ENCODE data around the gene MRPL27. TPM values are rescaled to one million over a fixed set of nuclear protein-coding genes. Genes with fewer than 3 reads are reported as not detected.

MRPL27 gene
- total RNA-seq, 1 donor from 2014 or later = 92.5 TPM

DNA sequence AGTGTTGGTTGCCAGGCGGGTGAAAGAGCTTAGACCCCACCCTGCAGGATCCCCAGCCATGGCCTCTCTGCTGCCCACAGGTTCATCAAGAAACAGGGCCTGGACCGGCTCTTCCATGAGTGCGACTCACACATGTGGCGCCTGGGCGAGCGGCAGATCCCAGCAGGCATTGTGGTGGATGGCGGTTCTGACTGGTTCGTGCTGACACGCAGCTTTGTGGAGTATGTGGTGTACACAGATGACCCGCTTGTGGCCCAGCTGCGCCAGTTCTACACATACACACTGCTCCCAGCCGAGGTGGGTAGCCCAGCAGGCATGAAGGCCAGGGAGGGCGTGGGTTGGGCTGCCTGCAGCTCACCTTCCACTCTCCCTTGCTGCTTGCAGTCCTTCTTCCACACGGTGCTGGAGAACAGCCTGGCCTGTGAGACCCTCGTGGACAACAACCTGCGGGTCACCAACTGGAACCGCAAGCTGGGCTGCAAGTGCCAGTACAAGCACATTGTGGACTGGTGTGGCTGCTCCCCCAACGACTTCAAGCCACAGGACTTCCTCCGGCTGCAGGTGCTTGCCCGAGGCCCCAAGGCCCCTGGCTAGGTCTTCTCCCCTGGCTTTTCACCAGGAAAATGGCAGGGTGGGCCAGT lies 17.2 kb downstream of the MRPL27 start:
- Histone ChIP-seq H3K4me3 (ENCODE audit: low read depth, low read length) (no peak overlapping the region), H3K36me3 (ENCODE audit: control insufficient read depth, insufficient read depth, low read length) (no peaks in the 10 kb centered on the region), H3K27me3 (ENCODE audit: control insufficient read depth, insufficient read depth, low read length) (no peaks in the 10 kb centered on the region)
- DNase-seq (ENCODE audit: low read depth) = no peak
- TF ChIP-seq CTCF (IDR thresholded peaks at IDR 0.05; ENCODE audit: insufficient read depth, low read length, poor library complexity, severe bottlenecking) = no peak

DNA sequence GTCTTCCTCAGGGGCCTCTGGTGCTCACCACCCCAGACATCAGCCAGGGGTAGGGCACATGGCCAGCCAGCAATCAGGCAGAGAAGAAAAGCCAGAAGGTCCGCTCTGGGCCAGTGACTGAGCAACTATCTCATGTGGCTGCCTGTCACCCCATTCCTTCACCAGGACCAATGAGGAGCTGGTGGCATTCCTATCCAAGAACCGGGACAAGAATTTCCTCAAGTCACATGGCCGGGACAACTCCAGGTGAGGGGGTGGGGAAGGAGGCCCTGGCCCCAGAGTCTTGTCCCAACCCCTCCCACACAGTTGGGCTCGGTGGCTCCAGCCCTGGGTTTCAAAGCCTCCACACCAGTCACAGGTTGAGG lies 17.7 kb downstream of the MRPL27 start:
- Histone ChIP-seq H3K36me3 (ENCODE audit: control insufficient read depth, insufficient read depth, low read length) (no peaks in the 10 kb centered on the region), H3K27me3 (ENCODE audit: control insufficient read depth, insufficient read depth, low read length) (no peaks in the 10 kb centered on the region), H3K4me3 (ENCODE audit: low read depth, low read length) (no peak overlapping the region)
- DNase-seq (ENCODE audit: low read depth) = no peak
- no peak for TF ChIP-seq CTCF (IDR thresholded peaks at IDR 0.05; ENCODE audit: insufficient read depth, low read length, poor library complexity, severe bottlenecking)

DNA sequence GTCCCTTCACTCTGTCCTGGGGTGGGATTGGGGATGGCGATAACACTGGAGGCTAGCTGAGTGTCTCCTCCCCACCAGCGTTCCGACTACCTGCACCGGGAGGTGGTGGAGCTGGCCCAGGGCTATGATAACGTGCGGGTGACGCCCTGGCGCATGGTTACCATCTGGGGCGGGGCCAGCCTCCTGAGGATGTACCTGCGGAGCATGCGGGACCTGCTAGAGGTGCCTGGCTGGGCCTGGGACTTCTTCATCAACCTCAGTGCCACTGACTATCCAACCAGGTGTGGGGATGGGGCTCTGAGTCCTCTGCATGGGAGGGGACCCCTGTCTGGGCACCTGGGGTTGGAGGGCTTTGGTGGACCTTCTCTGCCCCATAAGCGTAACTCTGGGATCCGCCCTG lies 18.2 kb downstream of the MRPL27 start:
- Histone ChIP-seq H3K36me3 (ENCODE audit: control insufficient read depth, insufficient read depth, low read length) (no peaks in the 10 kb centered on the region), H3K27me3 (ENCODE audit: control insufficient read depth, insufficient read depth, low read length) (no peaks in the 10 kb centered on the region), H3K4me3 (ENCODE audit: low read depth, low read length) (no peak overlapping the region)
- TF ChIP-seq CTCF (IDR thresholded peaks at IDR 0.05; ENCODE audit: insufficient read depth, low read length, poor library complexity, severe bottlenecking) = no peak
- no peak for DNase-seq (ENCODE audit: low read depth)

DNA sequence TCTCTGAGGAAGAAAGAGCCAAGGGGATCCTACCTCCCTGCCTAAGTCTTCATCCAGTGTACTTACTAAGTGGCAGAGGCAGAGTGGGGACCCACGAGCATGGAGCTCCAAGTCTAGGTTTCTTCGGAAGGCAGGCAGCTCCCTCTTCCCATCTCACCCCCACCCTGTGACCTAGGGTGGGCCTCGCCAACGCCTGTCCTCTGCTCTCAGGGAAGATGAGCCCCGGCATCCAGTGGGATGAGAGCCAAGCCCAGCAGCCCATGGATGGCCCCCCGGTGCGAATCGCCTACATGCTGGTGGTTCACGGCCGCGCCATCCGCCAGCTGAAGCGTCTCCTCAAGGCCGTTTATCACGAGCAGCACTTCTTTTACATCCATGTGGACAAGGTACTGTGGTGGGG lies 18.8 kb downstream of the MRPL27 start:
- DNase-seq (ENCODE audit: low read depth) = no peak
- Histone ChIP-seq H3K27me3 (ENCODE audit: control insufficient read depth, insufficient read depth, low read length) (no peaks in the 10 kb centered on the region), H3K36me3 (ENCODE audit: control insufficient read depth, insufficient read depth, low read length) (no peaks in the 10 kb centered on the region), H3K4me3 (ENCODE audit: low read depth, low read length) (no peak overlapping the region)
- no peak for TF ChIP-seq CTCF (IDR thresholded peaks at IDR 0.05; ENCODE audit: insufficient read depth, low read length, poor library complexity, severe bottlenecking)

- no peak for TF ChIP-seq CTCF (IDR thresholded peaks at IDR 0.05; ENCODE audit: insufficient read depth, low read length, poor library complexity, severe bottlenecking)
- H3K27me3 ChIP-seq (ENCODE audit: control insufficient read depth, insufficient read depth, low read length) = no peaks in the 10 kb centered on the region
Measured at GRCh38 chr17:50353600-50354195, 19.3 kb downstream of the MRPL27 start.

More at GRCh38 chr17:50353600-50354195, 19.3 kb downstream of the MRPL27 start:
- DNase-seq (ENCODE audit: low read depth) = no peak
- Histone ChIP-seq H3K36me3 (ENCODE audit: control insufficient read depth, insufficient read depth, low read length) (no peaks in the 10 kb centered on the region), H3K4me3 (ENCODE audit: low read depth, low read length) (no peak overlapping the region)
